Brain microvascular endothelial cell (primary cell): Measurements from ENCODE around the gene NDUFS7.
"Not testable (repeated sequence)": the region's sequence is repeated elsewhere in the genome, so short reads cannot be mapped to it uniquely, and the experiment has no call there.

Experiments used
- DNase-seq: peaks from one replicate; pipeline ENCODE4 v3.0.0-alpha.2; 2020
- H3K27ac ChIP-seq: fragments of 250-450 bp; sonication (Bioruptor Pico); 2 replicates; pipeline ENCODE4 v1.5.1; 2020; ENCODE audit warnings: mild to moderate bottlenecking, moderate library complexity
- H3K27me3 ChIP-seq: fragments of 250-450 bp; sonication (Bioruptor Pico); replicated peaks from 2 replicates; pipeline ENCODE4 v1.5.1; 2020; ENCODE audit warnings: mild to moderate bottlenecking
- H3K36me3 ChIP-seq: fragments of 250-450 bp; sonication (Bioruptor Pico); replicated peaks from 2 replicates; pipeline ENCODE4 v1.5.1; 2020; ENCODE audit warnings: mild to moderate bottlenecking
- H3K4me3 ChIP-seq: 2 replicates; pipeline ENCODE4 v1.5.1; 2011; ENCODE audit warnings: low read depth, mild to moderate bottlenecking, control low read depth, low read length, moderate library complexity
- CTCF ChIP-seq: IDR thresholded peaks from 2 replicates; pipeline ENCODE4 v1.5.1; 2011; ENCODE audit warnings: low read depth, mild to moderate bottlenecking, moderate library complexity, low read length, control low read depth, inconsistent platforms; ENCODE audit errors: missing control alignments
- in situ Hi-C: cut with HindIII; loops from 2 replicates; pipeline ENCODE4 v1.10.0; 2017; ENCODE audit warnings: low sequenced_read_pairs, low pct_ligation_motif_present

NDUFS7 gene

GRCh38 chr19:1417681-1418495 lies 34.2 kb downstream of the NDUFS7 start:
- no peak for TF ChIP-seq CTCF
- H3K27me3 ChIP-seq, result no peaks in the 10 kb centered on the region
- peak overlapping the region; percentile 90 for H3K27ac ChIP-seq
- no peak for DNase-seq
- H3K4me3 ChIP-seq, result no peak overlapping the region
- H3K36me3 ChIP-seq, result peaks cover 48% of the 10 kb centered on the region
- in situ Hi-C loops, result no loop called here

- Histone ChIP-seq H3K4me3 (no peak overlapping the region), H3K36me3 (peaks cover 48% of the 10 kb centered on the region), H3K27me3 (no peaks in the 10 kb centered on the region), H3K27ac (no peak overlapping the region)
- DNase-seq, result no peak
- no peak for TF ChIP-seq CTCF
- in situ Hi-C loops, result no loop called here
These were observed 34.7 kb downstream of the NDUFS7 start for GRCh38 chr19:1418496-1418775.

GRCh38 chr19:1418951-1419738 lies 35.4 kb downstream of the NDUFS7 start:
- DNase-seq, result no peak
- TF ChIP-seq CTCF, result no peak
- Histone ChIP-seq H3K36me3 (peaks cover 53% of the 10 kb centered on the region), H3K27me3 (no peaks in the 10 kb centered on the region), H3K27ac (no peak overlapping the region), H3K4me3 (no peak overlapping the region)
- in situ Hi-C loops, result no loop called here

GRCh38 chr19:1420085-1420484 lies 36.4 kb downstream of the NDUFS7 start:
- H3K4me3 ChIP-seq, H3K27me3 ChIP-seq, DNase-seq, H3K27ac ChIP-seq, in situ Hi-C loops: not testable (repeated sequence)
- H3K36me3 ChIP-seq, result peaks cover 62% of the 10 kb centered on the region

- TF ChIP-seq CTCF, result no peak
- Histone ChIP-seq H3K27ac (no peak overlapping the region), H3K4me3 (no peak overlapping the region), H3K27me3 (no peaks in the 10 kb centered on the region), H3K36me3 (peaks cover 67% of the 10 kb centered on the region)
- in situ Hi-C loops, result no loop called here
- no peak for DNase-seq
These were observed 36.9 kb downstream of the NDUFS7 start for GRCh38 chr19:1420590-1420989.

- no peak for DNase-seq
- no peak overlapping the region for H3K27ac ChIP-seq
- no peak for TF ChIP-seq CTCF
- H3K27me3 ChIP-seq, result no peaks in the 10 kb centered on the region
- H3K36me3 ChIP-seq, result peaks cover 72% of the 10 kb centered on the region
- in situ Hi-C loops, result no loop called here
- H3K4me3 ChIP-seq, result no peak overlapping the region
These were observed 37.7 kb downstream of the NDUFS7 start for GRCh38 chr19:1421218-1421957.
